GM23338 (cell line): ENCODE data around the gene GUCY2C. TPM values are rescaled to one million over a fixed set of nuclear protein-coding genes. Genes with fewer than 3 reads are reported as not detected.

Experiments
- ATAC-seq: fragments of 200-7000 bp; cut with Tn5 transposase; 3 replicates; pipeline ENCODE4 v1.9.1; 2020
- DNase-seq: peaks from one replicate; pipeline ENCODE4 v3.0.0-alpha.2; 2015; ENCODE audit warnings: low spot score
- H2AFZ ChIP-seq: fragments of 200-600 bp; sonication (generic); 2 replicates; pipeline ENCODE4 v1.8.0; 2016; ENCODE audit warnings: antibody characterized with exemption, mild to moderate bottlenecking, moderate library complexity
- H3F3A ChIP-seq: fragments of 200-600 bp; sonication (generic); replicated peaks from 2 replicates; pipeline ENCODE4 v1.8.0; 2017; ENCODE audit warnings: antibody characterized with exemption, mixed run types, low read depth
- H3K27ac ChIP-seq: fragments of 200-600 bp; sonication (generic); 2 replicates; pipeline ENCODE4 v1.6.1; 2016; ENCODE audit warnings: low read depth
- H3K27me3 ChIP-seq: fragments of 200-600 bp; sonication (generic); 2 replicates; pipeline ENCODE4 v1.8.0; 2016; ENCODE audit warnings: mild to moderate bottlenecking, mixed run types, moderate library complexity; ENCODE audit not compliant: insufficient read depth
- H3K36me3 ChIP-seq: fragments of 200-600 bp; sonication (generic); 2 replicates; pipeline ENCODE4 v1.8.0; 2016; ENCODE audit warnings: mild to moderate bottlenecking; ENCODE audit not compliant: insufficient read depth
- H3K4me1 ChIP-seq: fragments of 200-600 bp; sonication (generic); 2 replicates; pipeline ENCODE4 v1.8.0; 2016; ENCODE audit warnings: mild to moderate bottlenecking, moderate library complexity; ENCODE audit not compliant: insufficient read depth
- H3K4me2 ChIP-seq: fragments of 200-600 bp; sonication (generic); 2 replicates; pipeline ENCODE4 v1.7.1; 2017; ENCODE audit warnings: mixed run types
- H3K4me3 ChIP-seq: fragments of 200-600 bp; sonication (generic); 2 replicates; pipeline ENCODE4 v1.6.1; 2016; ENCODE audit warnings: mixed run types
- H3K79me2 ChIP-seq: fragments of 200-600 bp; sonication (generic); replicated peaks from 2 replicates; pipeline ENCODE4 v1.8.0; 2017; ENCODE audit warnings: mild to moderate bottlenecking; ENCODE audit not compliant: insufficient read depth
- H3K9me2 ChIP-seq: fragments of 200-600 bp; sonication (generic); 2 replicates; pipeline ENCODE4 v1.8.0; 2017; ENCODE audit not compliant: insufficient read depth
- H4K20me1 ChIP-seq: fragments of 200-600 bp; sonication (generic); replicated peaks from 2 replicates; pipeline ENCODE4 v1.8.0; 2017; ENCODE audit warnings: mild to moderate bottlenecking; ENCODE audit not compliant: insufficient read depth
- H3K27ac Mint-ChIP-seq: 2 replicates; pipeline ENCODE4 v1.8.0; 2020; ENCODE audit warnings: inconsistent platforms, mild to moderate bottlenecking, moderate library complexity, mixed read lengths
- H3K27me3 Mint-ChIP-seq: 3 replicates; pipeline ENCODE4 v1.8.0; 2022; ENCODE audit warnings: low read depth, mild to moderate bottlenecking, moderate library complexity, mixed read lengths, inconsistent platforms; ENCODE audit not compliant: insufficient read depth, poor library complexity
- H3K36me3 Mint-ChIP-seq: 3 replicates; pipeline ENCODE4 v1.8.0; 2021; ENCODE audit warnings: low read depth, mild to moderate bottlenecking, inconsistent platforms, moderate library complexity, mixed read lengths
- H3K4me1 Mint-ChIP-seq: 3 replicates; pipeline ENCODE4 v1.8.0; 2020; ENCODE audit warnings: mild to moderate bottlenecking, inconsistent platforms, mixed read lengths
- H3K4me3 Mint-ChIP-seq: 3 replicates; pipeline ENCODE4 v1.8.0; 2021; ENCODE audit warnings: moderate library complexity, mild to moderate bottlenecking, inconsistent platforms, mixed read lengths
- H3K9me3 Mint-ChIP-seq: 3 replicates; pipeline ENCODE4 v1.8.0; 2020; ENCODE audit warnings: moderate library complexity, mild to moderate bottlenecking, inconsistent platforms, mixed read lengths
- CREB1 ChIP-seq: fragments of 250-450 bp; sonication (Bioruptor Pico); IDR thresholded peaks from 2 replicates; pipeline ENCODE4 v1.5.0; 2020; ENCODE audit warnings: low read depth, mild to moderate bottlenecking, moderate library complexity
- EZH2 ChIP-seq: fragments of 200-600 bp; sonication (generic); IDR thresholded peaks from one replicate; pipeline ENCODE4 v1.8.0; 2017; ENCODE audit warnings: antibody characterized with exemption, mild to moderate bottlenecking, low read depth; ENCODE audit not compliant: unreplicated experiment
- EZH2phosphoT487 ChIP-seq: fragments of 200-600 bp; sonication (generic); IDR thresholded peaks from one replicate; pipeline ENCODE4 v1.8.1; 2018; ENCODE audit warnings: antibody characterized with exemption; ENCODE audit not compliant: unreplicated experiment
- JUNB ChIP-seq: IDR thresholded peaks from one replicate; pipeline ENCODE4 v1.6.1; 2016; ENCODE audit warnings: antibody characterized with exemption; ENCODE audit not compliant: unreplicated experiment
- NANOG ChIP-seq: IDR thresholded peaks from 2 replicates; pipeline ENCODE4 v1.6.1; 2016; ENCODE audit warnings: antibody characterized with exemption, borderline replicate concordance
- POLR2AphosphoS5 ChIP-seq: IDR thresholded peaks from 2 replicates; pipeline ENCODE4 v1.6.1; 2016; ENCODE audit warnings: antibody characterized with exemption, low read depth
- STAT1 ChIP-seq: IDR thresholded peaks from one replicate; pipeline ENCODE4 v1.6.1; 2016; ENCODE audit warnings: antibody characterized with exemption; ENCODE audit not compliant: unreplicated experiment
- ZNF114 ChIP-seq: fragments of 250-450 bp; sonication (Bioruptor Pico); IDR thresholded peaks from 2 replicates; pipeline ENCODE4 v1.5.0; 2020; ENCODE audit warnings: mild to moderate bottlenecking, moderate library complexity
- ZNF331 ChIP-seq: fragments of 250-450 bp; sonication (Bioruptor Pico); IDR thresholded peaks from 2 replicates; pipeline ENCODE4 v1.5.0; 2020; ENCODE audit warnings: low read depth, mild to moderate bottlenecking, moderate library complexity
- ZNF462 ChIP-seq: fragments of 250-450 bp; sonication (Bioruptor Pico); IDR thresholded peaks from 2 replicates; pipeline ENCODE4 v1.5.0; 2020; ENCODE audit warnings: mild to moderate bottlenecking, moderate library complexity
- long read RNA-seq: library from polyadenylated mRNA; unstranded; transcript quantifications from one replicate; pipeline ENCODE4 v2.0.0, GENCODE V29; 2020; ENCODE audit not compliant: unreplicated experiment
- polyA plus RNA-seq: library from polyadenylated mRNA; unstranded; fragments of >200 nt; fragmentation: Nextera tagmentation; extraction: Ambion mirVana; gene quantifications from 2 replicates; pipeline ENCODE4 v1.2.1, GENCODE V29; 2016
- total RNA-seq: library from RNA; depleted of rRNA; stranded (reverse); fragments of >200 nt; shearing (Covaris generic); gene quantifications from 2 replicates; pipeline ENCODE4 v1.2.3, GENCODE V29; 2014; rRNA removed
- TF ChIP-seq, protein P1 (sequence below): IDR thresholded peaks from one replicate; pipeline ENCODE4 v1.6.1; 2018; ENCODE audit warnings: antibody characterized with exemption; ENCODE audit not compliant: unreplicated experiment
- TF ChIP-seq, protein P2 (sequence below): IDR thresholded peaks from 2 replicates; pipeline ENCODE4 v1.6.1; 2016; ENCODE audit warnings: antibody characterized with exemption
- TF ChIP-seq, protein P3 (sequence below), 2 experiments: fragments of 200-600 bp in 1 of 2; sonication (generic) in 1 of 2; conservative IDR thresholded peaks; 2 replicates each; pipeline versions ENCODE4 v1.5.1 to v1.6.1; 2016 to 2017; ENCODE audit warnings: antibody characterized with exemption in 2 of 2, low read depth in 2 of 2, mild to moderate bottlenecking in 2 of 2, moderate library complexity in 1 of 2

The GUCY2C gene
- 1.9 and 3.1 TPM in 2 replicates for total RNA-seq
- 1.4 and 2.1 TPM in 2 replicates for polyA plus RNA-seq
- long read RNA-seq, partial matches to known transcripts = 1 of 2 reads
- long read RNA-seq, other reads (novel, unspliced or antisense) = 1 of 2 reads

DNA sequence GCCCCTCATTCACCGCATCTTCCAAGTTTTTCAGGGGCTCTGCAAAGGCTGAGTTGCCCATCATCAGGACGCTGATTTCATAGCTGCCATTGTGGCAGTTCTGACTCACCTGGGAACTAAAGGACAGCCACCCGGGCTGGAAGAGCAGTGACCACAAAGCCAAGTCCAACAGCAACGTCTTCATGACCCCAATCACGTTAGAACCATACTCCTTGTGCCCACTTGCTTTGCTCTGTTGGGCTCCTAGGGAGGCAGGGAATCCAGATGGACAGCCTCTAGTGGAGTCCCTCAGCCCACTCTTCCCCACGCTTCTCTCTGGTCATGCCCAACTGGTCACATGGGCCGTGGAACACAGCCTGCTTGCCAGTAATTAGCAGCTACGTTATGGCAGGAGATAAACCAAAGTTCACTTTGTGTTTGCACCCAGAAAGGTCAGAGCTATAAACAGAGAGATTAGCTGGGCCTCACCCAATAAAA lies at the start of gene GUCY2C:
GUCY2C (minus strand) TSS at position 335 of the 477 bp plus-strand sequence; CDS start at position 184, 151 bp downstream.
- Mint-ChIP-seq H3K27ac (peak within 1 kb of the TSS; percentile 81; the same call in 1 of the 2 replicates), H3K9me3 (peaks cover 9% of the 10 kb centered on the region), H3K36me3 (peaks cover 67% of the 10 kb centered on the region), H3K27me3 (peaks cover 29% of the 10 kb centered on the region), H3K4me1 (peaks cover 13% of the 10 kb centered on the region), H3K4me3 (no peak within 1 kb of the TSS)
- Histone ChIP-seq H2AFZ (no peak within 1 kb of the TSS), H3K9me2 (no peaks in the 10 kb centered on the region), H3K4me1 (peaks cover 9% of the 10 kb centered on the region), H3K4me3 (no peak within 1 kb of the TSS), H3K4me2 (no peak within 1 kb of the TSS), H3F3A (peaks cover 34% of the 10 kb centered on the region), H3K79me2 (no peaks in the 10 kb centered on the region), H4K20me1 (peaks cover 16% of the 10 kb centered on the region), H3K27me3 (peaks cover 12% of the 10 kb centered on the region; the same call in 1 of the 2 replicates), H3K27ac (no peak within 1 kb of the TSS), H3K36me3 (peaks cover 20% of the 10 kb centered on the region)
- ATAC-seq (peak; percentile 10; the same call in 1 of the 3 replicates), DNase-seq (no peak)
- TF ChIP-seq POLR2AphosphoS5 = no peak; the same call in 1 of the 2 replicates
- no peak for TF ChIP-seq ZNF462 (CRISPR knock-in tag)
- no peak for TF ChIP-seq NANOG
- TF ChIP-seq EZH2 = no peak
- TF ChIP-seq, protein P1, sequence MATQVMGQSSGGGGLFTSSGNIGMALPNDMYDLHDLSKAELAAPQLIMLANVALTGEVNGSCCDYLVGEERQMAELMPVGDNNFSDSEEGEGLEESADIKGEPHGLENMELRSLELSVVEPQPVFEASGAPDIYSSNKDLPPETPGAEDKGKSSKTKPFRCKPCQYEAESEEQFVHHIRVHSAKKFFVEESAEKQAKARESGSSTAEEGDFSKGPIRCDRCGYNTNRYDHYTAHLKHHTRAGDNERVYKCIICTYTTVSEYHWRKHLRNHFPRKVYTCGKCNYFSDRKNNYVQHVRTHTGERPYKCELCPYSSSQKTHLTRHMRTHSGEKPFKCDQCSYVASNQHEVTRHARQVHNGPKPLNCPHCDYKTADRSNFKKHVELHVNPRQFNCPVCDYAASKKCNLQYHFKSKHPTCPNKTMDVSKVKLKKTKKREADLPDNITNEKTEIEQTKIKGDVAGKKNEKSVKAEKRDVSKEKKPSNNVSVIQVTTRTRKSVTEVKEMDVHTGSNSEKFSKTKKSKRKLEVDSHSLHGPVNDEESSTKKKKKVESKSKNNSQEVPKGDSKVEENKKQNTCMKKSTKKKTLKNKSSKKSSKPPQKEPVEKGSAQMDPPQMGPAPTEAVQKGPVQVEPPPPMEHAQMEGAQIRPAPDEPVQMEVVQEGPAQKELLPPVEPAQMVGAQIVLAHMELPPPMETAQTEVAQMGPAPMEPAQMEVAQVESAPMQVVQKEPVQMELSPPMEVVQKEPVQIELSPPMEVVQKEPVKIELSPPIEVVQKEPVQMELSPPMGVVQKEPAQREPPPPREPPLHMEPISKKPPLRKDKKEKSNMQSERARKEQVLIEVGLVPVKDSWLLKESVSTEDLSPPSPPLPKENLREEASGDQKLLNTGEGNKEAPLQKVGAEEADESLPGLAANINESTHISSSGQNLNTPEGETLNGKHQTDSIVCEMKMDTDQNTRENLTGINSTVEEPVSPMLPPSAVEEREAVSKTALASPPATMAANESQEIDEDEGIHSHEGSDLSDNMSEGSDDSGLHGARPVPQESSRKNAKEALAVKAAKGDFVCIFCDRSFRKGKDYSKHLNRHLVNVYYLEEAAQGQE = no peak
- TF ChIP-seq STAT1 = no peak
- no peak for TF ChIP-seq EZH2phosphoT487
- no peak for TF ChIP-seq JUNB
- no peak for TF ChIP-seq ZNF114 (CRISPR knock-in tag)
- TF ChIP-seq CREB1 = no peak
- TF ChIP-seq, protein P2, sequence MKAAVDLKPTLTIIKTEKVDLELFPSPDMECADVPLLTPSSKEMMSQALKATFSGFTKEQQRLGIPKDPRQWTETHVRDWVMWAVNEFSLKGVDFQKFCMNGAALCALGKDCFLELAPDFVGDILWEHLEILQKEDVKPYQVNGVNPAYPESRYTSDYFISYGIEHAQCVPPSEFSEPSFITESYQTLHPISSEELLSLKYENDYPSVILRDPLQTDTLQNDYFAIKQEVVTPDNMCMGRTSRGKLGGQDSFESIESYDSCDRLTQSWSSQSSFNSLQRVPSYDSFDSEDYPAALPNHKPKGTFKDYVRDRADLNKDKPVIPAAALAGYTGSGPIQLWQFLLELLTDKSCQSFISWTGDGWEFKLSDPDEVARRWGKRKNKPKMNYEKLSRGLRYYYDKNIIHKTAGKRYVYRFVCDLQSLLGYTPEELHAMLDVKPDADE = no peak
- no peak for TF ChIP-seq ZNF331
- TF ChIP-seq, protein P3, sequence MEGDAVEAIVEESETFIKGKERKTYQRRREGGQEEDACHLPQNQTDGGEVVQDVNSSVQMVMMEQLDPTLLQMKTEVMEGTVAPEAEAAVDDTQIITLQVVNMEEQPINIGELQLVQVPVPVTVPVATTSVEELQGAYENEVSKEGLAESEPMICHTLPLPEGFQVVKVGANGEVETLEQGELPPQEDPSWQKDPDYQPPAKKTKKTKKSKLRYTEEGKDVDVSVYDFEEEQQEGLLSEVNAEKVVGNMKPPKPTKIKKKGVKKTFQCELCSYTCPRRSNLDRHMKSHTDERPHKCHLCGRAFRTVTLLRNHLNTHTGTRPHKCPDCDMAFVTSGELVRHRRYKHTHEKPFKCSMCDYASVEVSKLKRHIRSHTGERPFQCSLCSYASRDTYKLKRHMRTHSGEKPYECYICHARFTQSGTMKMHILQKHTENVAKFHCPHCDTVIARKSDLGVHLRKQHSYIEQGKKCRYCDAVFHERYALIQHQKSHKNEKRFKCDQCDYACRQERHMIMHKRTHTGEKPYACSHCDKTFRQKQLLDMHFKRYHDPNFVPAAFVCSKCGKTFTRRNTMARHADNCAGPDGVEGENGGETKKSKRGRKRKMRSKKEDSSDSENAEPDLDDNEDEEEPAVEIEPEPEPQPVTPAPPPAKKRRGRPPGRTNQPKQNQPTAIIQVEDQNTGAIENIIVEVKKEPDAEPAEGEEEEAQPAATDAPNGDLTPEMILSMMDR (conservative IDR thresholded peaks at IDR 0.05; ENCODE audit: low read depth in 2 of 2) = no peak
